ENCODE data around the gene KDM5A. TPM values are rescaled to one million over a fixed set of nuclear protein-coding genes. Genes with fewer than 3 reads are reported as not detected.
"Not testable (repeated sequence)": the region's sequence is repeated elsewhere in the genome, so short reads cannot be mapped to it uniquely, and the experiment has no call there.

The KDM5A gene
- total and polyA plus RNA-seq, 2 donors (not counting 3 experiments of a cell fraction or from before 2014, with no cell fraction given): 12.6 to 61.0 TPM

DNA sequence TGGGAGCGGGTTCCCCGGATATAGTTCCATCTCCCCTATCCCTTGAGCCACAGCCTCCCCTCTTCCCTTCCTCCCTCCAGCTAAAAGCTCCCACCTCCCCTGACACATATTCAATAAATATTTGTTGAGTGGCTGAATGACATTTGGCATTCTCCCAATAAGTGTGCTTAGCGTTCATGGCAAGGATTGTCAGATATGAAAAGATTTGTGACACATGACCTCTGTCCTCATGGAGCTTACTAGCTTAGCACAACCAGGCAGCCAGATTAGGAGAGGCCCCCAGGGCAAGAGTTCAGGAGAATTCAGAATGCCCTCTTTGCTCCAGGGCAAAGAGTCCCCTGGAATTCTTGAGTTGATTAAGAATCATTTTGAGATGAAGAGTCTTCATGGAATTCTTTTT, 152.7 kb downstream of the KDM5A start:
- dilution Hi-C loops (cut with MboI; ENCODE audit: extremely low pct_ligation_motif_present, low sequenced_read_pairs) (no loop called here), intact Hi-C loops (cut with micrococcal nuclease) (no loop called here)
- no TSS peak for BruUV-seq (replicated peaks)
- no peak overlapping the region for H3K4me2 ChIP-seq (ENCODE audit: insufficient read depth, low read length)
- H3K4me1 ChIP-seq (ENCODE audit: control insufficient read depth, extremely low read depth, insufficient read depth, low read length): no peaks in the 10 kb centered on the region
- CTCF ChIA-PET: no interaction called here
- no peak overlapping the region for H2AFZ ChIP-seq (ENCODE audit: low read depth, low read length)
- H3K79me2 ChIP-seq (ENCODE audit: control insufficient read depth, insufficient read depth, low read length): no peaks in the 10 kb centered on the region
- H4K20me1 ChIP-seq (replicated peaks; ENCODE audit: control insufficient read depth, extremely low read depth, insufficient read depth, low read length): no peaks in the 10 kb centered on the region
- H3K36me3 ChIP-seq (ENCODE audit: control insufficient read depth in 2 of 2, extremely low read depth in 1 of 2, insufficient read depth in 2 of 2, low read length in 2 of 2): no peaks in the 10 kb centered on the region
- POLR2A ChIA-PET: no interaction called here
- H3K9me1 ChIP-seq (replicated peaks; ENCODE audit: control insufficient read depth, extremely low read depth, insufficient read depth, low read length): no peaks in the 10 kb centered on the region
- TF ChIP-seq JUN (IDR thresholded peaks at IDR 0.05; ENCODE audit: borderline replicate concordance, insufficient read depth, insufficient read length, low read depth) (no peak), FOS (IDR thresholded peaks at IDR 0.05; ENCODE audit: borderline replicate concordance, insufficient read depth, low read length) (no peak), MYC (IDR thresholded peaks at IDR 0.05; ENCODE audit: low read depth, low read length) (no peak)
- H3K4me3 ChIP-seq (replicated peaks in 1 of 3; ENCODE audit: insufficient read depth in 1 of 3, low read depth in 1 of 3, low read length in 3 of 3): no peak overlapping the region
- no peak for DNase-seq (ENCODE audit: low read depth, low spot score)
- H3K27me3 ChIP-seq (ENCODE audit: control insufficient read depth in 2 of 2, insufficient read depth in 2 of 2, low read length in 2 of 2): no peaks in the 10 kb centered on the region
- no peaks in the 10 kb centered on the region for H3K9me3 ChIP-seq (replicated peaks; ENCODE audit: control insufficient read depth, insufficient read depth, low read length)
- FAIRE-seq: no peak
- H3K27ac ChIP-seq (ENCODE audit: insufficient read depth, low read depth, low read length): no peak overlapping the region
- H3K9ac ChIP-seq (replicated peaks; ENCODE audit: extremely low read depth, insufficient read depth, low read length): no peak overlapping the region

DNA sequence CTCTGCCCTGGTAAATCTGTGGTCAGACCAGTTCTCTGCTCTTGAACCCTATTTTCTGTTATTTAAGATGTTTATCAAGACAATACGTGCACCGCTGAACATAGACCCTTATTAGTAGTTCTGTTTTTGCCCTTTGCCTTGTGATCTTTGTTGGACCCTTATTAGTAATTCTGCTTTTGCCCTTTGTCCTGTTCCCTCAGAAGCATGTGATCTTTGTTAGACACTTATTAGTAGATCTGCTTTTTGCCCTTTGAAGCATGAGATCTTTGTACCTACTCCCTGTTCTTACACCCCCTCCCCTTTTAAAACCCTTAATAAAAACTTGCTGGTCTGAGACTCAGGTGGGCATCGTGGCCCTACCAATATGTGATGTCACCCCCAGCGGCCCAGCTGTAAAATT, 153.2 kb downstream of the KDM5A start:
- H3K27ac ChIP-seq (ENCODE audit: insufficient read depth, low read depth, low read length); DNase-seq (ENCODE audit: low read depth, low spot score); H3K4me3 ChIP-seq (replicated peaks in 1 of 3; ENCODE audit: insufficient read depth in 1 of 3, low read depth in 1 of 3, low read length in 3 of 3); BruUV-seq (replicated peaks); H2AFZ ChIP-seq (ENCODE audit: low read depth, low read length); H3K4me1 ChIP-seq (ENCODE audit: control insufficient read depth, extremely low read depth, insufficient read depth, low read length); dilution Hi-C loops (cut with MboI; ENCODE audit: extremely low pct_ligation_motif_present, low sequenced_read_pairs); H3K4me2 ChIP-seq (ENCODE audit: insufficient read depth, low read length); H3K9me1 ChIP-seq (replicated peaks; ENCODE audit: control insufficient read depth, extremely low read depth, insufficient read depth, low read length); intact Hi-C loops (cut with micrococcal nuclease); H3K27me3 ChIP-seq (ENCODE audit: control insufficient read depth in 2 of 2, insufficient read depth in 2 of 2, low read length in 2 of 2); H3K36me3 ChIP-seq (ENCODE audit: control insufficient read depth in 2 of 2, extremely low read depth in 1 of 2, insufficient read depth in 2 of 2, low read length in 2 of 2); H3K9ac ChIP-seq (replicated peaks; ENCODE audit: extremely low read depth, insufficient read depth, low read length); H4K20me1 ChIP-seq (replicated peaks; ENCODE audit: control insufficient read depth, extremely low read depth, insufficient read depth, low read length); FAIRE-seq; H3K9me3 ChIP-seq (replicated peaks; ENCODE audit: control insufficient read depth, insufficient read depth, low read length); CTCF ChIA-PET; H3K79me2 ChIP-seq (ENCODE audit: control insufficient read depth, insufficient read depth, low read length); POLR2A ChIA-PET: not testable (repeated sequence)

Data from endothelial cell of umbilical vein (primary cell).